GM21390 (cell line): ENCODE data around the gene PDE8B.

Source experiments
- ATAC-seq: cut with Tn5 transposase; IDR thresholded peaks from one replicate; pipeline ENCODE4 v1.9.1; 2021; ENCODE audit not compliant: unreplicated experiment

The PDE8B gene

DNA sequence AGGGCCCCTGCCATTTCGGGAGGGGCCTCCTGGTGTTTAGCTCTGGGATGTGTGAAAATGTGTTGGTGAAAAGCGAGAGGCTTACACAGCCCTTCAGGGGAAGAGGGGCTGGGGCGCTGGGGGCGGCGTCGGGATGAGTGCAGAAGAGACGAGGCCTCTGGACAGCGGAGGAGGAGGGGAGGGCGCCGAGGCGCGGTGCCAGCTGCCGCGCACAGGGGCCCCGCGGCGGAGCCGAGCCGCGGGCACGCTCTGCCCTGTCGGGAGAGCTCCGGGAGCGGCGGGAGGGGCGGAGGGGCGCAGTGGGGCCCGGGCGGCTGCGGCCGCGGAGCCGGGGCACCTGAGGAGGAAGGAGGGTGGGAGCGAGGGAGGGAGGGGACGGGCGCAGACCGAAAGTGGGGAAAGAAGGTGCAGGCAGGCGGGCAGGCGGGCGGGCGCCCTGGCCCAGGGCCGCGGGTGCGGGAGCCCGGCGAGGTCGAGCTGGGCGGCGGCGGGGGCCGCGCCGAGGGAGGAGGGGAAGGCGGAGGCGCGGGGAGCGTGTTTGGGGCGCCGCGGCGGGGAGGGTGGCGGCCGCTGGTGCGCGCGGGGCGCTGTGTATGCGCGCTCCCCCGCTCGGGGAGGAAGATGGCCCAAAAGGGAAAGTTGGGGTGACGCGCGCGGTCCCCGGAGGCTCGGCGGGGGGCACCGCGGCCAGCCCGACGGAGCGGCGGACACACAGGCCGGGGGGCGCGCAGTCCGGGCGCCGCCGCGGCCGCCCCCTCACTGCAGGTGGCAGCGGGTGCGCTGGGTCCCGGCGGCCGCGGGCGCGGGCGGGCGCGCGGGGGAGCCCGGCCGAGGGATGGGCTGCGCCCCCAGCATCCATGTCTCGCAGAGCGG is at the start of gene PDE8B:
Gene PDE8B, plus strand, starts transcription at position 590 of the 873 bp plus-strand sequence. Its CDS starts 246 bp downstream, at position 836.
- no peak for ATAC-seq

- no peak for ATAC-seq
Observed at GRCh38 chr5:77163453-77163852, 47.0 kb upstream of the PDE8B start.

- ATAC-seq, result no peak
Observed at GRCh38 chr5:77167063-77167462, 43.4 kb upstream of the PDE8B start.

GRCh38 chr5:77167695-77168121 is 42.8 kb upstream of the PDE8B start:
- ATAC-seq, result no peak

GRCh38 chr5:77168161-77168878 is 42.2 kb upstream of the PDE8B start:
- ATAC-seq, result no peak

DNA sequence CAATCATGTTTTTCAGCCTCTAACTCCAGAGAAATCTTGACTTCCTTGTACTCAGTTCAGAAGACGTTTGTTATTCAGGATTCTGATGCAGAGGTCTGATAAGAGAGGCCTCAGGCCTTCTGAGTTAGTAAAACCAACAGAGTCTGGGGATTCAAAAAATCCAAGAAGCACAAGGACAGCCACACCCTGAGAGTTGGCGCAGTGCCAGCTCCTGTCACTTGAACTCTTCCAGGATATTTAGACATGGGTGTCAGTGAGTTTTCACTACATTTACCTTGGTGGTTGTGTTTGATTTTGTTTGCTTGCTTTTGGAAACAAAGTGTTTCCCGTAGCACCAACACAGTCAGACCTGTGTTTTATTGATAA is 41.6 kb upstream of the PDE8B start:
- ATAC-seq, result no peak

DNA sequence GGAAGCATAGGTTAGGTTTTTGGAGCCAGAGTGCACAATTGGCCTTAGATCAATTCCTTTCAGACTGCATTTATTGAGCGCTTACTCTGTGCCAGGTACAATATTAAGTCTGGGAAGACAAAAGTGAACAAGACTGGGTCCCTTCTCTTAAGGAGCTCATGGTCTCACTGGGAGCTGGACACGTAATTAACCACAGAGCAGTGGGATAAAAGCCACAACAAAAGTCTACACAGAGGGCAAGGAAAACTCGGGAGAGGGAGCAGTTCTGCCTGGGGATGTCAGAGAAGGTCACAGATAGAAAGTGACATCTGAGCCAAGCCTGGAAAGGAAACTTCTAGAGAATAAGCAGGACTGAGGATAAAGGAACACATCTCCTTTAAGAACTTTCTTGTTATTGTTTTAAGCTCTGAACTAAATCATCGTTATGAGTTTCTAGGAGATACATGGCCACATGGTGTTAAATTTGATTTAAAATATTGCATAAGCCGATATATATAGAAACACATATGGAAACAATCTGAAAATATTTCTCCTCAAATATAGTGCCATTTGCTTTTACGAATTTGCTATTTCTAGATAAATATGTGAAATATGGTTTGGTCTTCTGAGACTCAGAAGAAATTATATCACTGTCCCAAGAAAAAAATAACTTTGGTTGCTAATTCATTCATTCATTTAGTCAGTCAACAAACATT is 40.1 kb upstream of the PDE8B start:
- no peak for ATAC-seq

GRCh38 chr5:77171141-77171910 is 39.2 kb upstream of the PDE8B start:
- no peak for ATAC-seq

DNA sequence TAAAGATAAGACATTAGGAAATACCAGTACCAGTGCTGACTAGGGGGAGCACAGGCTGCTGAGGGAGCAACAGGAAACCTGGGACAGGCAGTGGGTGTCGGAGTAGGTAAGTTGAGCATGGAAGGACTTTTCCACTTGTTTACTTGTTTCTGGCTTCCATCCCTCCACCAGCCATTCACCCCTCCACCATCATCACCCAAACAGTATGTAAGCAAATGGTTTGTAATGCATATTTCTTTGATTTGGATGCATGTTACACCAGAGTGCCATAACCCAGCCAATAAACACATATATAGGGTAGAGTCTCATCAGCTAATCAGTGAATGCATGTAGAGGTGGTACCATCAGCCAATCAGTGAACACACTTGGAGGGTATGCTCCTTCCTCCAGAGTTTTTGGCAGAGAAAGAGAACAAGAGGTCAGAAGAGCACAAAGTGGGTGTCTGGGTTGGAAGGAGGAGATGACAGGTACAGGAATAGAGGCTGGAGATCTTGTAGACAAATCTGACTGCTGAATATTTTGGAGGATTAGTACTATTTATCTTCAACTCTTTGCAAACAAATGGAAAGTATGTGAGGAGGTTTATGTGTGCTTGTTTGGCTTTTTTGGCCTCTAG is 37.7 kb upstream of the PDE8B start:
- ATAC-seq, result no peak

- ATAC-seq, result no peak
Observed at GRCh38 chr5:77174526-77174925, 36.0 kb upstream of the PDE8B start.

- no peak for ATAC-seq
Observed at GRCh38 chr5:77175231-77175630, 35.2 kb upstream of the PDE8B start.

DNA sequence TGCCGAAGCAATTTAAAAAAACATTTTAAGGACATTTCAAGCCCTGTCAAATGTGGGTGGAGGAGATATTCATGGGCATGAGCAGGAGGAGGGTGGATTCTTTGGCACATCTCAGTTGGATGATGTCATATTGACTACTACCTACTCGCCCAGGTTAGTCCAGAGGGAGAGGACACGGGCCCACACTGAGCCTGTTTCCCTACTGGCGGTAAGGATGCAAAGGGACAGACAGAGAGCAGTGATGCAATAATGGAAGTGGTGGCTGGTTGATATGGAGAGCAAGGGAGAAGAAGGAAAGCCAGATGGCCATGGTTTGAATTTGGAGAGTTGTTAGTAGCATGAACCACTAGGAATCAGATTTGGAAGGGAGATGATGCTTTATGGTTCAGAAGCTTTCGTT is 34.1 kb upstream of the PDE8B start:
- ATAC-seq, result no peak

GRCh38 chr5:77177576-77177975 is 32.9 kb upstream of the PDE8B start:
- ATAC-seq, result no peak

DNA sequence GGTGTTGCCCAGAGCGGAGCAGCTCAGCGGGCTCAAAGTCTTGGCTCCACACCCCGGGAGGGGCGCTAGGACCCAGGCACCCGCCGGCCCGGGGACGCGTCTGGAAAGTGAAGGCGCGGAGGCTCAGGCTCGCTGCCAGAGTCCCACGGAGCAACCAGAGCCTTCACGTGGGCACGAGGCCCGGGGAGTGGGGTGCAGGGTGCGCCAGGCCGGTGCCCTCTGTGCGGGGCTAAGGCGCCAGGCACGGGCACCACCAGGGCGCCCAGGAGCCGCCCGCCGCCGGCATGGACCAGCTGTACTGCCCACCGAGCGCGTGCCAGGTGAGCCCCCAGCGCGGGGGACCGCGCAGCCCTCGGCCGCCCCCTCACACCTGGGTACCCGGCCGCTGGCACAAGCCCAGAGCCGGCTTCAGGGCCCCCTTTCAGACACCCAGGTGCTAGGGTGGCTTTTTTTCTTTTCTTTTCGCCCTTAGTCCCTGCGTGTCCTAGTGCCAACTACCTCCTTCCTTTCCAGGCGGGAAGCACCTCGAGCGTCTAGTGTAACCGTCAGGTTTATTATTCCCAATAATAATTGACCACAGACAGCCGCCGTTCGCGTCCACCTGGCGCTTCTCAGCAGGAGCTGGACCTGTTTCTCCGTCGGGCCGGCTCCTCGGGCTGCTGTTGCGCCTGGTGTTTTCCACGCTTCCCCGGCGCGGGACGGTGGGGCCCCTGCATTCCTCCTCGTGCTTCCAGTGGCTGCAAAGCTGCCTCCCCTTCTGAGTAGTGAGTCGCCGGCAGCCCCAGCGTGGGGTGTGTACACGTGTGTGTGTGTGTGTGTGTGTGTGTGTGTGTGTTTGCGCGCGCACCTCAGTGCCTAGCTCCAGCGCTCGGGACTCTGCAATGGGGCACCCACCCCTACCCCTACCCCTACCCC is 30.1 kb upstream of the PDE8B start:
- ATAC-seq, result no peak

DNA sequence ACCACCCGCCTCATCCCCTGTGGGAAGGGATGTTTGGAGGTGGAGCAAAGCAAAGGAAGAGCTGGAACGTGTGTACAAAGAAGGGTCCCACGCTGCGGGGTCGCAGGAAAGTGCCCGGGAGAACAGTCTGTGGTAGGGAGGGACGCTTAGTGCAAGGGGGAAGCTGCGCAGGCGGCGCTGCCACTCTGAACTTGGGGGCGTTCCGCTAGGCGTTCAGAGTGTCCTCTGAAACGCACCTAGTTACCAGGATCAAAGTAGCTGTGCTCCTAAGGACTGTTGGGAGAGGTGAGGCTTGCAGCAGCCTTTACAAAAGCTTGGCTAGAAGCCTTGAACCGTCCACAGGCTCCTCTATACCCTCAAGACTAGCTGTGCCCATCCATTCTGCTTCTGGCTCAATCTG is 29.3 kb upstream of the PDE8B start:
- no peak for ATAC-seq

DNA sequence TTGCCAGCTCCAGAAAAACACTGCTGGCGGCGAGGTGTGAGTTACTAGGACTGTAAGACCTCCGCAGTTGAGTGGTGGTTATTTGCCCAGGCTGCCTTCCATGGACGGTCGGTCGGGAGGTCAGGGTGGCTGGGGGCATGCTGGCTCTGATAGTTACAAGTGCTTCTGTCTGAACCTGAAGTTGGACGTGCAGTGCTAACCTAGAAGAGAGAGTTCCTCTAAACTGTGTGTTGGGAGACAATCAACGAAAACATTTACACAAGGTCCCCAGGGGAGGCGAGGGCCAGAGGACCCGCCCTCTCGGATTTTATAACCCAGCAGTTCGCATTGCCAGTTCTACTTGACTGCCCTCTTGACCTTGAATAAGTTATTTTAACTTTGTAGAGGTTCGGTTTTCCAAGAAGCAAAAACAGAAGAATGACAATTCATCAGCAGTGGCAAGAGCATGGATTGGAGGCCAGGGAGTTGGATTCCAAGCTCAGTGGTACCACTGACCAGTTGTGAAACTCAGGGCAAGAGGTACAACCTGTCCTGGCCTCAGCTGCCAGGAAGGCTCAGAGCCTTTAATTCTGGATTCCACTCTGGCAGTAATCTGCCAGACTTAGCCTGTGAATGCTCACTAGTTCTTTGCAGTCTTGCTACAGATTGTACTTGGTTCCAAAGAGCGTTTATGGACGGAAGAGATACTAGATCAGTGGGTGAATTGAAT is 28.7 kb upstream of the PDE8B start:
- no peak for ATAC-seq

- ATAC-seq, result no peak
Observed at GRCh38 chr5:77182367-77182766, 28.1 kb upstream of the PDE8B start.

DNA sequence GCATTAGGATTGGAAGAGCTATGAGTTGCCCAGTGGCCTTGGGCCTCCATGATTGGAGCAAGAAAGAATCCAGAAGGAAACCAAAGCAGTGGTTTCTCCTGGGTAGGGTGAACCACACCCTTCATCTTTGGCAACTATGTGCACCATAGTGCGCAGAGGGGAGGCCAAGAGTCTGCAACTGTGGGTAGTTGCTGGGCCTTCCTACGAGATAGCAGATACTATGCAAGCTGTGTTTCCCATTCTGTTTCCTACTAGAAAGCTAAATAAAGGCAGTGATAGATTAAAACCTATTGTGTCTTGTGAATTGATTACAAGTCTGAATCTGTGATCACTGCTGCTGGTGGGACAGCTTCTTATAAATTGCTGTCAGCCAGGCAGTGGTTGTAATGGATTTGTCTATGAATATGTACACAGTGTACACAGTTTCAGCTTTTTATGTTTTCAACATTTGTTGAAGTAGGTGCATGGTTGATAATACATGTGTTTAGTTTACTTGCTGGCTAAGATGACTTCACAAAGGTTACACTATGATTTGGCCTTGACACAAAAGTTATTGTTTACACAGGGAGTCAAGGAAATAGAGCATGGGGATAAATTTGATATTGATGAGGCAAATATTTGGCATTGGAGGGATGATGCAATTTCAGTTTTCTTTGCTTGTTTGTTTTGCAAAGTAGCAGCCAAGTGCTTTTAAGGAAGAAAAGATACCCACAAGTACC is 23.7 kb upstream of the PDE8B start:
- ATAC-seq, result no peak
